ENCODE data around the gene NLRC3.
A peak's percentile ranks its signal among the peaks of the same experiment; 100 is the strongest.

The NLRC3 gene

GRCh38 chr16:3578610-3579551 is 1.7 kb upstream of the NLRC3 start:
- DNase-seq: peak; percentile 71

GRCh38 chr16:3578121-3578520 is 918 bp upstream of the NLRC3 start:
- DNase-seq: peak; percentile 71

- peak; percentile 54 for DNase-seq
These were observed 992 bp downstream of the NLRC3 start for GRCh38 chr16:3576211-3576610.

GRCh38 chr16:3575491-3575890 is 1.7 kb downstream of the NLRC3 start:
- no peak for DNase-seq

GRCh38 chr16:3574195-3574594 is 3.0 kb downstream of the NLRC3 start:
- no peak for DNase-seq

- DNase-seq: no peak
These were observed 3.9 kb downstream of the NLRC3 start for GRCh38 chr16:3573146-3573815.

GRCh38 chr16:3570420-3571062 is 6.7 kb downstream of the NLRC3 start:
- DNase-seq: no peak

- DNase-seq: no peak
These were observed 7.4 kb downstream of the NLRC3 start for GRCh38 chr16:3569851-3570250.

GRCh38 chr16:3566990-3567389 is 10.2 kb downstream of the NLRC3 start:
- no peak for DNase-seq

- no peak for DNase-seq
These were observed 12.4 kb downstream of the NLRC3 start for GRCh38 chr16:3564889-3565141.

GRCh38 chr16:3564130-3564888 is 12.9 kb downstream of the NLRC3 start:
- no peak for DNase-seq

GRCh38 chr16:3562914-3563480 is 14.2 kb downstream of the NLRC3 start:
- no peak for DNase-seq

- DNase-seq: no peak
These were observed 15.6 kb downstream of the NLRC3 start for GRCh38 chr16:3561626-3562025.

- no peak for DNase-seq
These were observed 22.8 kb downstream of the NLRC3 start for GRCh38 chr16:3554351-3554928.

- DNase-seq: no peak
These were observed 23.9 kb downstream of the NLRC3 start for GRCh38 chr16:3553138-3553923.

- no peak for DNase-seq
These were observed 26.1 kb downstream of the NLRC3 start for GRCh38 chr16:3550851-3551847.

GRCh38 chr16:3549906-3550305 is 27.3 kb downstream of the NLRC3 start:
- DNase-seq: no peak

- no peak for DNase-seq
These were observed 28.3 kb downstream of the NLRC3 start for GRCh38 chr16:3548859-3549258.

GRCh38 chr16:3548445-3548844 is 28.8 kb downstream of the NLRC3 start:
- DNase-seq: no peak

- DNase-seq: no peak
These were observed 30.1 kb downstream of the NLRC3 start for GRCh38 chr16:3546986-3547682.

Data from CD4-positive, alpha-beta T cell treated with Interleukin-6 for 4 hours (primary cell).